Stimulated activated CD4-positive, alpha-beta T cell treated with anti-CD3 and anti-CD28 coated beads, Interleukin-4, amount 100 ng/mL, for 1 hour (primary cell): ENCODE results near the gene CLDN7.

Experiments used
- DNase-seq: peaks from one replicate; pipeline ENCODE4 v3.0.0-alpha.2; 2020

Gene CLDN7

GRCh38 chr17:7218166-7218565 is 44.1 kb downstream of the CLDN7 start:
- no peak for DNase-seq

DNA sequence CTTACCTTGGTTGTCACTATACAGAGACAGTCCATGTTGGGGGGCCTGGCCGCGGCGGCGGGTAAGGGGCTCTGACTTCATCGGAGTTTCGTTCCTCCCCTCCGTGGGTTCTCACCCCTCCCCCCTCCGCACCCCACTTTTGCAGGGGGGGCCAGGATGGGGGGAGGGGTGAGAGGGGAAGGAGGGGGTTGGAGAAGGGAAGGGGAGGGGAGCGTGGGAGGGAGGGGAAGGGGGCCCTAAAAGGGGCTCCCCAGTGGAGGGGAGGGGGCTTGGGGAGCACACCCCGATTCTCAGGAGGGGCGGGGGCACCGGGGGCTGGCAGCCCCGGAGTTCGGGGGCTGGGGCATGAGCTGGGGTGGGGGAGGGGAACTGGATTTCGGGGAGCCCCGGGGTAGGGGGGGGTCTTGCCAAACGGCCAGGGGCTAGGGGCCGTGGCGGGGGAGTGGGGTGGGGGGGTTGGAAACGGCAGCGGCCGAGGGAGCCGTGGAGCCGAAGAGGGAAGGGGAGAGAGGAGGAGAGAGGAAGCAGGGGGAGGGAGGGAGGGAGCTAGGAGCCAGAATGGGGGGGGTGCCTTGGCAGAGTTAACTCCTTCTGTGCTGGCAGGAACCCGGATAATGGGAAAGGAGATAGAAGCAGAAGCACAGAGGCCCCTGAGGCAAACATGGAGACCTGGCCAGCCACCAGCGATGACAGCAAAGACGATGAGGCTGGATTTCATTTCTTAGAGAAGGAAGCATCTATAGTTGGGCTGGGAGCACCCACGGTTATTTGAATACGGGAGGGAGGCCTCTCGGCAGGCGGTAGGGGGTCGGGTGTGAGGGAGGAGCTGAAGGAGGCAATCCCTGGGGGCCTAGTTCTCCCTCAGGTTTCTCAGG is 44.9 kb downstream of the CLDN7 start:
- DNase-seq = no peak

DNA sequence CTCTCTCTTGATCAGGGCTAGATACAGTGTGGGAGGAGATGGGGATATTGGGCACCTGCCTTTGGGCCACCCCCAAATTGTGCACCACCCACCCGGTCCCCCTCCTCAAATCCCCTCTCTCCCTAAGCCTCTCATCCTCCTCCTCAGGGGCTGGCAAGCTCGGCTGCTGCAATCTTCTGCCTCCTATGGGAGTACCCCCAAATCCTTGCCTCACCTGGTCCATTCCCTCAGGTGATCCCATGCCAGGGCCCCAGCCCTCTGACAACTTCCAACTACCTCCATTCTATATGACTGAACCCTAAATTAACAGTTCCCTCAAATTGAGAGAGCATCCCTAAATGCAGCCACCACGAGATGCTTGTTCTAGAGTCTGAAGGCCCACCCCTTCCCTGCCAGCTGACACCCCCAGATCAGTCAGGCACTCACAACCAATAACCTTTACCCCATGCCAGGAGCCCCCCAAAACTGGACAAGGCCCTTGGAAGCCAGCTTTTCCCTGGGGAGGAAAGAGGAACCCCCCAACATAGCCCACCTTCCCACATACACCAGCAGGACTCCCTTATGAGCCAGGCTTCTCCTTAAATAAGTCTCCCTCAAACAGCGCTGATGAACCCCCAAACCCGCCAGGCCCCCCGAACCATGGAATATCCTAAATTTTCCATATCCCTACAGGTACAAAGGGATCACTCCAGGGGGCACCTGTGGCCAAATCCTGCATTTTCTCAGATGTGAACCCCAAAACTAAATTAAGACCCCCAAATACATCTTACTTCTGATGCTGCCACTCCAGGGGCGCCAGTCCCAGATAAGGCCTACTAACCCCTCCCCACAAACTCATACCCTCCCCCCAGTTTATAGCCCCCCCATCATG is 45.8 kb downstream of the CLDN7 start:
- no peak for DNase-seq

GRCh38 chr17:7215652-7216180 is 46.6 kb downstream of the CLDN7 start:
- DNase-seq = no peak

- DNase-seq = no peak
Observed at GRCh38 chr17:7215136-7215638, 47.1 kb downstream of the CLDN7 start.

GRCh38 chr17:7214300-7215135 is 47.8 kb downstream of the CLDN7 start:
- peak; percentile 100 for DNase-seq

GRCh38 chr17:7213895-7214299 is 48.4 kb downstream of the CLDN7 start:
- no peak for DNase-seq

DNA sequence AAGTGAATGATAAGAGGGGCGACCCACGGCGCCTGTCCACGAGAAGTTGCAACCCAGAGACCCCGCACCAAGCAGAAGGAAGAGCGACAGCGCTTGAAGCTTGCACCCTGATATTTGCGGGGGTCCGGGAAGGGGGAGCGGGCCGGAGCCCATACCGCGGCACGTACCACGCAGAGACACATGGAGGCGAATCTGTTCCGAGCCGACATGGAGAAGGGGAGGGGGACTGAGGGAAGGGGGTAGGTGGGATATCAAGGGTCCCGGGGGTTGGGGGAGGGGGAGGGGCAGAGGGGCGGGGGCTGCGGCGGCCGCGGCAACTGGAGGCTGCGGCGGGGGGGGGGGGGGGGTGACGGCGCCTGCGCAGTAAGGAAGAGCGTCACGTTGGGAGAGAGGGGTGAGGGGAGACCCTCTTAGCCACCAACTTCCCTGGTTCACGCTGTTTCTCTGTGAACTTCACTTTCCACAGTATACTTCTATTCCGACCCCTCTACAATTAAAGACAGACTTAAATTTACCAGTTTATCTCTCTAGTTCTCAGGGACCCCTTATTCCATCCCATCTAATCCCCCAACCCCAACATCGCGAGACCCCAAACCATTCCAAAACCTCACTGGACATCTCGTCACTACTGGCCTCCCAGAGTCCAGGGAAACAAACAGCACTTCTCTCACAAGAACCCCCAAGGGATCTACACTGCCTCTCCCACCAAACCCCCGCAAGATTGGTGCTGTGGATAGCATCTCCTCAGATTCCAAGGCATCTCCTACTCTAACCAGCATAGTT is 50.6 kb downstream of the CLDN7 start:
- no peak for DNase-seq
